RPMI7951 (cell line): ENCODE results near the gene CAMLG. TPM values are rescaled to one million over a fixed set of nuclear protein-coding genes. Genes with fewer than 3 reads are reported as not detected.

Experiments used
- DNase-seq: peaks from one replicate; pipeline ENCODE4 v3.0.0-alpha.2; 2012; ENCODE audit warnings: low read depth
- total RNA-seq: library from RNA; depleted of rRNA; stranded (reverse); fragments of >200 nt; shearing (Covaris generic); gene quantifications from 2 replicates; pipeline ENCODE4 v1.2.3, GENCODE V29; 2014; rRNA removed

The CAMLG gene
- total RNA-seq, 1 experiment from 2014 or later, result 21.7 TPM

DNA sequence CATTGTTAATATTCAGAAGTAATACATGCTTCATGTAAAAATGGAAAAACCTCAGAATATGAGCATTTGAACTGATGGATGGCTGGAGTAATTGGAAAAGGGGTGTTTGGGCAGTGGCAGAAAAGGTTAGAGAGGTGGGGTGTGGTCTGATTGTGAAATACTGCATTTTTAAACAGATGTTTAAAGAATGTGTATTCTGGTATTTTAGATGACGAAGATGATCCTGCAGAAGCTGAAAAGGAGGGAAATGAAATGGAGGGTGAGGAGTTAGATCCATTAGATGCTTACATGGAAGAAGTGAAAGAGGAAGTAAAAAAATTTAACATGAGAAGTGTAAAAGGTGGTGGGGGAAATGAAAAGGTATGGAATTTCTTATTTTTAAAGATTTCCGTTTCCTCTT, 39.0 kb downstream of the CAMLG start:
- DNase-seq, result no peak

GRCh38 chr5:134784241-134784920, 46.0 kb downstream of the CAMLG start:
- no peak for DNase-seq

GRCh38 chr5:134784946-134785620, 46.7 kb downstream of the CAMLG start:
- peak; percentile 9 for DNase-seq

GRCh38 chr5:134787692-134788091, 49.3 kb downstream of the CAMLG start:
- DNase-seq, result no peak

- DNase-seq, result no peak
Measured at GRCh38 chr5:134791580-134791979, 53.2 kb downstream of the CAMLG start.

DNA sequence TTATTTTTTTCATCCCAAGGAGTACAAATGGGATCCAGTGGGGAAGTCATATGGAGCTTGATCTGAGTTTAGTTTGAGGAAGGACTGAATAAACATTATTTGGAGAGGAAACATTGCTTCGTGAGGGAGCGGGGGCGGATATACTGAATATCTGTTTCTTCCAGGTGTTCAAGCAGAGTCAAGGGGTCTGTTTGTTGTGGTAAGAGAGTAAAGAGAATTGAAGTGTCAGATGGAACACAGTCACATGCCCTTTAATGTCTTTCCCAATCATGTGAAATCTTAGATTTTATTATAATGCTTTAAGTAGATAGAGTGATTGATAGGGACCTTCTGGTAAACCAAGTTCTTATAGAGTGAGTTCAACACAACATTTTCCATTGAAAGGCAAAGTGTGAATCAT, 53.9 kb downstream of the CAMLG start:
- no peak for DNase-seq

GRCh38 chr5:134793111-134793510, 54.8 kb downstream of the CAMLG start:
- DNase-seq, result no peak

- DNase-seq, result no peak
Measured at GRCh38 chr5:134794082-134794481, 55.7 kb downstream of the CAMLG start.

DNA sequence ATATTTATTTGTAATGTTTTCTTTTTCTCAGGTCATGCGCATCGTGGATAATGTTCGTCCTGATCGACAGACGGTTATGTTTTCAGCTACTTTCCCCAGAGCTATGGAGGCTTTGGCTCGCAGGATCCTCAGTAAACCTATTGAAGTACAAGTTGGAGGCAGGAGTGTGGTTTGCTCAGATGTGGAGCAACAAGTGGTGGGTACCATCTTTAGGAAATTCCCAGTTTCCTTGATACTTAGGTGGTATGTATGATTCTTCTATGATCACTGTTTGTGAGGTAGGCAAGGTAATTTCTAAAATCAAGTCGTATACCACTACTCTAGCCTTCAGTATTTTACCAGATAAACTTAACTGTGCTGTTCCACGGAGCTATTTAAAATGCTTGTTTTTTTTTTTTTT, 56.5 kb downstream of the CAMLG start:
- DNase-seq, result no peak

DNA sequence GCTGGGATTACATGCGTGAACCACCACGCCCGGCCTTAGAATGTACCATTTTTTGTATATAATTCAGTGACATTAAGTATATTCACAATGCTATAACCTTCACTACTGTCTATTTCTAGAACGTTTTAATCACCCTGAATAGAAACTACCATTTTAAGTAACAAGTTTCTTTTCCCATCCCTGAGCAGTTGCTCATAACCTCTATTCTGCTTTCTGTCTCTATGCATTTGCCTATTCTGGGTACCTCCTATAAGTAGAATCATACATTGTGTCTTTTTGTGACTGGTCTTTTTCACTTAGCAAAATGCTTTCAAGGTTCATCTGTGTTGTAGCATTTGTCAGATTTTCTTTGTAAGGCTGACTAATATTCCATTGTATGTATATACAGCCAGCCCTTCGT, 60.1 kb downstream of the CAMLG start:
- no peak for DNase-seq

Other genes with a start within 250 kb of the CAMLG start
- gene JADE2, start 212.9 kb upstream of the CAMLG start, total RNA-seq, result 8.3 and 10.7 TPM in 2 replicates
- gene SAR1B, start 105.7 kb upstream of the CAMLG start, total RNA-seq, result 42.4 and 69.1 TPM in 2 replicates
- gene SEC24A, start 89.8 kb upstream of the CAMLG start, total RNA-seq, result 18.6 and 24.4 TPM in 2 replicates
- 17.8 and 28.0 TPM in 2 replicates for gene DDX46, start 20.2 kb downstream of the CAMLG start, total RNA-seq
- gene C5orf24, start 107.4 kb downstream of the CAMLG start, total RNA-seq, result 40.6 and 47.0 TPM in 2 replicates
- gene TXNDC15, start 135.8 kb downstream of the CAMLG start, total RNA-seq, result 83.4 and 104 TPM in 2 replicates
- 4.1 and 4.9 TPM in 2 replicates for gene PCBD2, start 166.6 kb downstream of the CAMLG start, total RNA-seq
- gene CATSPER3, start 229.4 kb downstream of the CAMLG start, total RNA-seq, result not detected in 2 replicates